ENCODE data around the gene CDH26. TPM values are rescaled to one million over a fixed set of nuclear protein-coding genes. Genes with fewer than 3 reads are reported as not detected.

CDH26 gene
- total RNA-seq, 1 donor from 2014 or later: 6.5 TPM

- no peak for DNase-seq
Measured at GRCh38 chr20:59987135-59987534, 28.9 kb downstream of the CDH26 start.

GRCh38 chr20:59988141-59988540, 29.9 kb downstream of the CDH26 start:
- no peak for DNase-seq

- no peak for DNase-seq
Measured at GRCh38 chr20:59992526-59993084, 34.4 kb downstream of the CDH26 start.

- no peak for DNase-seq
Measured at GRCh38 chr20:59993736-59994430, 35.7 kb downstream of the CDH26 start.

- peak; percentile 21 for DNase-seq
Measured at GRCh38 chr20:59994697-59995122, 36.5 kb downstream of the CDH26 start.

GRCh38 chr20:59996108-59996507, 37.9 kb downstream of the CDH26 start:
- no peak for DNase-seq

GRCh38 chr20:59997896-59998295, 39.7 kb downstream of the CDH26 start:
- no peak for DNase-seq

- DNase-seq: no peak
Measured at GRCh38 chr20:59999502-59999901, 41.3 kb downstream of the CDH26 start.

- no peak for DNase-seq
Measured at GRCh38 chr20:60000271-60001042, 42.2 kb downstream of the CDH26 start.

GRCh38 chr20:60001108-60001507, 42.9 kb downstream of the CDH26 start:
- DNase-seq: peak; percentile 21

- no peak for DNase-seq
Measured at GRCh38 chr20:60003776-60004175, 45.6 kb downstream of the CDH26 start.

- no peak for DNase-seq
Measured at GRCh38 chr20:60006261-60006660, 48.0 kb downstream of the CDH26 start.

GRCh38 chr20:60007464-60007863, 49.2 kb downstream of the CDH26 start:
- DNase-seq: no peak

GRCh38 chr20:60008130-60008808, 50.0 kb downstream of the CDH26 start:
- no peak for DNase-seq

- DNase-seq: no peak
Measured at GRCh38 chr20:60009318-60009717, 51.1 kb downstream of the CDH26 start.

- no peak for DNase-seq
Measured at GRCh38 chr20:60009826-60010616, 51.8 kb downstream of the CDH26 start.

- no peak for DNase-seq
Measured at GRCh38 chr20:60010689-60011458, 52.7 kb downstream of the CDH26 start.

- no peak for DNase-seq
Measured at GRCh38 chr20:60011512-60012507, 53.6 kb downstream of the CDH26 start.

- DNase-seq: no peak
Measured at GRCh38 chr20:60013296-60014139, 55.3 kb downstream of the CDH26 start.

Data from skin of body (tissue), 2 donors.